ENCODE data around the gene ZNF76. TPM values are rescaled to one million over a fixed set of nuclear protein-coding genes. Genes with fewer than 3 reads are reported as not detected.
"Not testable (repeated sequence)": the region's sequence is repeated elsewhere in the genome, so short reads cannot be mapped to it uniquely, and the experiment has no call there.

ZNF76 gene
- total RNA-seq, 1 donor from 2014 or later, result 57.9 TPM

DNA sequence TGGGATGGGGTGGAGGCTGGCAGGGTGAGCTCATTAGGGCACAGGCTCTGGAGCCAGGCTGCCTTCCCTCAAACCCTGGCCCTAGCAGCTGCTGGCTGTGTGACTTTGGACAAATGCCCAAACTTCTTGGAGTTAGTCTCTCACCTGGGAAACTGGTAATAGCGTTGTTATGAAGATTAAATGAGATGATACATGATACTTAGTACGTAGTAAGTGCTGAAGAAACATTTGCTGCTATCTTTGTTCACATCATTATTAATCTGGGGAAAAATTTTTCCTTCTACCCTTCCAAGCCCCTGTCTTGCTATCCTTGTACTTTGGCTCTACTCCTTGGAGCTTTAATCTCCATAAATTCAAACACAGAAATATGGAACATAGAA lies 60.5 kb downstream of the ZNF76 start:
- CTCF ChIA-PET, result interaction anchor here (0.6 kb wide), 1 partner anchor 9 kb away, joined by 4 read pairs; no protein-coding TSS in a partner anchor
- TF ChIP-seq, protein P1, sequence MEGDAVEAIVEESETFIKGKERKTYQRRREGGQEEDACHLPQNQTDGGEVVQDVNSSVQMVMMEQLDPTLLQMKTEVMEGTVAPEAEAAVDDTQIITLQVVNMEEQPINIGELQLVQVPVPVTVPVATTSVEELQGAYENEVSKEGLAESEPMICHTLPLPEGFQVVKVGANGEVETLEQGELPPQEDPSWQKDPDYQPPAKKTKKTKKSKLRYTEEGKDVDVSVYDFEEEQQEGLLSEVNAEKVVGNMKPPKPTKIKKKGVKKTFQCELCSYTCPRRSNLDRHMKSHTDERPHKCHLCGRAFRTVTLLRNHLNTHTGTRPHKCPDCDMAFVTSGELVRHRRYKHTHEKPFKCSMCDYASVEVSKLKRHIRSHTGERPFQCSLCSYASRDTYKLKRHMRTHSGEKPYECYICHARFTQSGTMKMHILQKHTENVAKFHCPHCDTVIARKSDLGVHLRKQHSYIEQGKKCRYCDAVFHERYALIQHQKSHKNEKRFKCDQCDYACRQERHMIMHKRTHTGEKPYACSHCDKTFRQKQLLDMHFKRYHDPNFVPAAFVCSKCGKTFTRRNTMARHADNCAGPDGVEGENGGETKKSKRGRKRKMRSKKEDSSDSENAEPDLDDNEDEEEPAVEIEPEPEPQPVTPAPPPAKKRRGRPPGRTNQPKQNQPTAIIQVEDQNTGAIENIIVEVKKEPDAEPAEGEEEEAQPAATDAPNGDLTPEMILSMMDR (IDR thresholded peaks at IDR 0.05), result no peak
- ATAC-seq (ENCODE audit: low read depth), result no peak
- Mint-ChIP-seq H3K36me3 (ENCODE audit: low read depth) (peaks cover 80% of the 10 kb centered on the region), H3K4me1 (no peaks in the 10 kb centered on the region), H3K4me3 (no peak overlapping the region), H3K9me3 (no peaks in the 10 kb centered on the region), H3K27ac (no peak overlapping the region), H3K27me3 (no peaks in the 10 kb centered on the region)
- DNase-seq, result no peak
- POLR2A ChIA-PET, result interaction anchor here (0.8 to 1.6 kb wide), 2 partner anchors 17 to 23 kb away, joined by 3 to 4 read pairs; no protein-coding TSS in a partner anchor
- intact Hi-C loops (cut with micrococcal nuclease), result no loop called here

DNA sequence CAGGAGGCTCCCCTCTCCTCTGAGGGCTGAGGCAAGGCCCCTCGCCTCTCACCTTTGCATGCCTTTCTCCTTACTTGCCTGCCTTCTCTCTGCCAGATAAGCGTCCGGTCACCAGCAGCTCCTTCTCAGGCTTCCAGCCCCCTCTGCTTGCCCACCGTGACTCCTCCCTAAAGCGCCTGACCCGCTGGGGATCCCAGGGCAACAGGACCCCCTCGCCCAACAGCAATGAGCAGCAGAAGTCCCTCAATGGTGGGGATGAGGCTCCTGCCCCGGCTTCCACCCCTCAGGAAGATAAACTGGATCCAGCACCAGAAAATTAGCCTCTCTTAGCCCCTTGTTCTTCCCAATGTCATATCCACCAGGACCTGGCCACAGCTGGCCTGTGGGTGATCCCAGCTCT lies 61.6 kb downstream of the ZNF76 start:
- intact Hi-C loops (cut with micrococcal nuclease), result no loop called here
- CTCF ChIA-PET, result no interaction called here
- Mint-ChIP-seq H3K36me3 (ENCODE audit: low read depth) (peaks cover 75% of the 10 kb centered on the region), H3K27ac (no peak overlapping the region), H3K27me3 (no peaks in the 10 kb centered on the region), H3K4me1 (no peaks in the 10 kb centered on the region), H3K4me3 (no peak overlapping the region), H3K9me3 (no peaks in the 10 kb centered on the region)
- POLR2A ChIA-PET, result interaction anchor here (1.0 kb wide), 1 partner anchor 11 kb away, joined by 8 read pairs; no protein-coding TSS in a partner anchor
- DNase-seq (no peak), ATAC-seq (ENCODE audit: low read depth) (no peak)
- TF ChIP-seq, protein P1 (IDR thresholded peaks at IDR 0.05), result no peak

DNA sequence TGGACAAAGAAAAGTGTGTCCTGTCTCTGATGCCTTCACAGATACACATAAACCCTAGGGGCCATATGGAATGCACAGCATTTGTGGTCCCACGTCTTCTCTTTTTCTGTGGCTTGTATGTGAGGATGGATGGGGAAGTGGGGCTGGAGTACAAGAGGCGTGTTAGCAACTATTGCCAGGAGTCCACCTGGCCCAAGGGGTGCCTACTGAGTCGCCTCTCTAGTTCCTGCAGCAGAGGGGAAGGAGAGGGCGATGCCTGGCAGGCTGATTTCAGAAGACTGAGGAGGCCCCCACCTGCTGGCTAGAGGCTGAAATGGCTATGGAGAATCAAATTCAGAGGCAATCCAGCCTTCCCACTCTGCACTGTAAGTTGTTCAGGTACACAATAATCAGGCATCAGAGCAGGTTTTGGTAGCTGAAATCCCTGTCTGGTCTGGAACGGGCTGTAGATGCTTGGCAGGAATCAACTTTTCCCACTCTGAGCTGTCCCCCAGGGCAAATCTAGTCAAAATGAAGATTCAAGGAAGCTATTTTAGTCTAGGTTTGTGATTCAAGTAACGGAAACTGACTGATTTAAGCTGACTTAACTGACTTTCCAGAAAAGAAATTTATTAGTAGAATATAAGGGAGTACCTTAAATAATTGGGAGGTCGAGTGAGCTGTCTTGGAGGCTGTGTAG lies 68.0 kb downstream of the ZNF76 start:
- Mint-ChIP-seq H3K4me3 (no peak overlapping the region), H3K27ac (peak overlapping the region; percentile 80), H3K36me3 (ENCODE audit: low read depth) (peaks cover 24% of the 10 kb centered on the region), H3K27me3 (no peaks in the 10 kb centered on the region), H3K9me3 (no peaks in the 10 kb centered on the region), H3K4me1 (peaks cover 15% of the 10 kb centered on the region)
- ATAC-seq (ENCODE audit: low read depth) (peak; percentile 94), DNase-seq (peak; percentile 49)
- intact Hi-C loops (cut with micrococcal nuclease), result loop anchor here (1.0 to 2.0 kb wide), 3 partner anchors 17 to 122 kb away; partner anchors contain the start of gene DEF6
- TF ChIP-seq, protein P1 (IDR thresholded peaks at IDR 0.05), result peak; percentile 19
- ChIA-PET CTCF (interaction anchor here (0.9 to 9.0 kb wide), 14 partner anchors 12 to 138 kb away, joined by 3 to 146 read pairs (median 5); partner anchors contain the start of gene DEF6), POLR2A (interaction anchor here (0.6 to 2.7 kb wide), 6 partner anchors 24 to 142 kb away, joined by 3 to 10 read pairs (median 6); partner anchors contain the start of gene DEF6)

DNA sequence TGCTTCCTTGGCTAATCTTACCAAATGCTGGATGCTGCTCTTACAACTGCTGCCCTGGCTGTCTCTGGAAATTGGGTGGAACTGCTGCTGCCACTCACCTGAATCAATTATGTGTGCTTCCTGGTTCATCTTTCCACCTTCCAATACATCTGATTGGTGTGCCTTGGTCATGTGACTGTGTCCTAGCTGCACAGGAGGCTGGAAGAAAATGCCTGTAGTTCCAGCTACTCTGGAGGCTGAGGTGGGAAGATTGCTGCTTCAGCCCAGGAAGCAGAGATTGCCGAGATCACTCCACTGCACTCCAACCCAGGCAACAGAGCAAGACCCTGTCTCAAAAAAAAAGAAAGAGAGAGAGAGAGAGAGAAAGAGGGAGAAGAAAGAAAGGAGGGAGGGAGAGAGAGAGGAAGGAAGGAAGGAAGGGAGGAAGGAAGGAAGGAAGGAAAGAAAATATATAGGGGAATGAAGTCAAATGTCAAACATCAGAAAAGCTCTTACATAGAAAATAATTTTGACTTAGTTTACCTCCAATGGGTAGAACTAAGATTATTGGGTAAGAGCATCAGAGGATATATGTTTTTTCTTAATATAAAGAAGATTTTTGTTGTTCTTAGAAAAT lies 68.7 kb downstream of the ZNF76 start:
- Mint-ChIP-seq H3K36me3 (ENCODE audit: low read depth) (peaks cover 18% of the 10 kb centered on the region), H3K4me1 (peaks cover 15% of the 10 kb centered on the region), H3K27ac (no peak overlapping the region), H3K27me3 (no peaks in the 10 kb centered on the region), H3K9me3 (no peaks in the 10 kb centered on the region), H3K4me3 (no peak overlapping the region)
- no peak for ATAC-seq (ENCODE audit: low read depth)
- CTCF ChIA-PET, result interaction anchor here (0.7 to 9.0 kb wide), 15 partner anchors 9 to 137 kb away, joined by 3 to 146 read pairs (median 5); partner anchors contain the start of gene DEF6
- intact Hi-C loops (cut with micrococcal nuclease), result no loop called here
- POLR2A ChIA-PET, result interaction anchor here (1.0 to 2.7 kb wide), 5 partner anchors 25 to 141 kb away, joined by 3 to 10 read pairs (median 4); partner anchors contain the start of gene DEF6
- TF ChIP-seq, protein P1 (IDR thresholded peaks at IDR 0.05), result no peak
- no peak for DNase-seq

DNA sequence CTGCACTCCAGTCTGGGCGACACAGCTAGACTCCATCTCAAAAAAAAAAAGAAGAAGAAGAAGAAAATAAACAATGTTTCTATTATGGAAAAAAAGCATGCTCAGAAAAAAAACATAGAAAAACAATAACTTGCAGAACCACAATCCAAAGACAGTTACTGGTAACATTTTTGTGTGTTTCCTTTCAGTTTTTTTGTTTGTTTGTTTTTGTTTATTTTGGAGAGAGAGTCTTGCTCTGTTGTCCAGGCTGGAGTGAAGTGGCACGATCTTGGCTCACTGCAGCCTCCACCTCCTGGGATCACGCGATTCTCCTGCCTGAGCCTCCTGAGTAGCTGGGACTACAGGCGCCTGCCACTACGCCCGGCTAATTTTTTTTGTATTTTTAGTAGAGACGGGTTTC lies 69.4 kb downstream of the ZNF76 start:
- peaks cover 15% of the 10 kb centered on the region for H3K4me1 Mint-ChIP-seq
- H3K36me3 Mint-ChIP-seq (ENCODE audit: low read depth), result peaks cover 14% of the 10 kb centered on the region
- H3K9me3 Mint-ChIP-seq; H3K27ac Mint-ChIP-seq; POLR2A ChIA-PET; intact Hi-C loops (cut with micrococcal nuclease); H3K27me3 Mint-ChIP-seq; DNase-seq; ATAC-seq (ENCODE audit: low read depth); H3K4me3 Mint-ChIP-seq: not testable (repeated sequence)
- CTCF ChIA-PET, result interaction anchor here (0.7 to 9.0 kb wide), 5 partner anchors 9 to 120 kb away, joined by 4 to 146 read pairs (median 6); partner anchors contain the start of gene DEF6

All from activated B cell treated with CpG ODN at 0.5 μM for 24 hours (primary cell).